ENCODE results near the gene PLIN4. TPM values are rescaled to one million over a fixed set of nuclear protein-coding genes. Genes with fewer than 3 reads are reported as not detected.

The PLIN4 gene
- total RNA-seq, 1 experiment from 2014 or later: 2.3 TPM

GRCh38 chr19:4524808-4525562 is 6.7 kb upstream of the PLIN4 start:
- POLR2A ChIA-PET: interaction anchor here (1.0 kb wide), 1 partner anchor 10 kb away, joined by 8 read pairs; the partner anchor contains the start of gene PLIN5
- CTCF ChIA-PET: interaction anchor here (0.6 to 4.9 kb wide), 18 partner anchors 7 to 266 kb away, joined by 3 to 76 read pairs (median 4); partner anchors contain the start of genes FEM1A, LRG1, PLIN5 and UBXN6
- intact Hi-C loops (cut with micrococcal nuclease): loop anchor here (10.0 kb wide), 1 partner anchor 260 kb away; no protein-coding TSS in a partner anchor

More at GRCh38 chr19:4524808-4525562, 6.7 kb upstream of the PLIN4 start:
- no peak overlapping the region for H2AFZ ChIP-seq (ENCODE audit: low read depth, low read length, poor library complexity, severe bottlenecking)
- no TSS peak for BruUV-seq (replicated peaks)
- no peaks in the 10 kb centered on the region for H3K9me3 ChIP-seq (ENCODE audit: control insufficient read depth in 1 of 2, insufficient read depth in 1 of 2, low read depth in 1 of 2, low read length in 2 of 2)
- peak; percentile 8 for DNase-seq (ENCODE audit: low read depth, low spot score)
- RAD21 ChIA-PET (ENCODE audit: low non-redundant PET in 1 of 2, low total read pairs in 2 of 2, uncharacterized antibody in 2 of 2, unreplicated experiment in 2 of 2): interaction anchor here (0.8 to 1.1 kb wide), 2 partner anchors 258 kb away, joined by 3 to 4 read pairs; no protein-coding TSS in a partner anchor
- no peaks in the 10 kb centered on the region for H4K20me1 ChIP-seq (ENCODE audit: insufficient read depth)
- peaks cover 0 to 7% of the 10 kb centered on the region in 2 experiments; a peak in 1 of 4 replicates for H3K4me1 ChIP-seq (ENCODE audit: control insufficient read depth in 1 of 2, insufficient read depth in 2 of 2, low read length in 2 of 2)
- no peak overlapping the region for H3K4me3 ChIP-seq (replicated peaks in 1 of 2; ENCODE audit: low read depth in 1 of 2, low read length in 2 of 2)
- H3K9ac ChIP-seq (ENCODE audit: low read length): no peak overlapping the region
- no peaks in the 10 kb centered on the region for H3K9me2 ChIP-seq (ENCODE audit: insufficient read depth)
- H3K79me2 ChIP-seq (ENCODE audit: insufficient read depth, low read length): no peaks in the 10 kb centered on the region
- no peak overlapping the region for H3K4me2 ChIP-seq (ENCODE audit: low read length)
- H3K36me3 ChIP-seq (ENCODE audit: control insufficient read depth in 1 of 2, insufficient read depth in 2 of 2, low read length in 2 of 2): no peaks in the 10 kb centered on the region
- H3K27me3 ChIP-seq (ENCODE audit: insufficient read depth, low read length): no peaks in the 10 kb centered on the region
- no peak overlapping the region for H3K27ac ChIP-seq (ENCODE audit: low read depth, low read length)
- peak; percentile 26 for TF ChIP-seq YY1 (IDR thresholded peaks at IDR 0.05; ENCODE audit: extremely low read depth, insufficient replicate concordance, low read depth, low read length)
- TF ChIP-seq, protein P1, sequence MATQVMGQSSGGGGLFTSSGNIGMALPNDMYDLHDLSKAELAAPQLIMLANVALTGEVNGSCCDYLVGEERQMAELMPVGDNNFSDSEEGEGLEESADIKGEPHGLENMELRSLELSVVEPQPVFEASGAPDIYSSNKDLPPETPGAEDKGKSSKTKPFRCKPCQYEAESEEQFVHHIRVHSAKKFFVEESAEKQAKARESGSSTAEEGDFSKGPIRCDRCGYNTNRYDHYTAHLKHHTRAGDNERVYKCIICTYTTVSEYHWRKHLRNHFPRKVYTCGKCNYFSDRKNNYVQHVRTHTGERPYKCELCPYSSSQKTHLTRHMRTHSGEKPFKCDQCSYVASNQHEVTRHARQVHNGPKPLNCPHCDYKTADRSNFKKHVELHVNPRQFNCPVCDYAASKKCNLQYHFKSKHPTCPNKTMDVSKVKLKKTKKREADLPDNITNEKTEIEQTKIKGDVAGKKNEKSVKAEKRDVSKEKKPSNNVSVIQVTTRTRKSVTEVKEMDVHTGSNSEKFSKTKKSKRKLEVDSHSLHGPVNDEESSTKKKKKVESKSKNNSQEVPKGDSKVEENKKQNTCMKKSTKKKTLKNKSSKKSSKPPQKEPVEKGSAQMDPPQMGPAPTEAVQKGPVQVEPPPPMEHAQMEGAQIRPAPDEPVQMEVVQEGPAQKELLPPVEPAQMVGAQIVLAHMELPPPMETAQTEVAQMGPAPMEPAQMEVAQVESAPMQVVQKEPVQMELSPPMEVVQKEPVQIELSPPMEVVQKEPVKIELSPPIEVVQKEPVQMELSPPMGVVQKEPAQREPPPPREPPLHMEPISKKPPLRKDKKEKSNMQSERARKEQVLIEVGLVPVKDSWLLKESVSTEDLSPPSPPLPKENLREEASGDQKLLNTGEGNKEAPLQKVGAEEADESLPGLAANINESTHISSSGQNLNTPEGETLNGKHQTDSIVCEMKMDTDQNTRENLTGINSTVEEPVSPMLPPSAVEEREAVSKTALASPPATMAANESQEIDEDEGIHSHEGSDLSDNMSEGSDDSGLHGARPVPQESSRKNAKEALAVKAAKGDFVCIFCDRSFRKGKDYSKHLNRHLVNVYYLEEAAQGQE (IDR thresholded peaks at IDR 0.05; ENCODE audit: low read depth): no peak
- TF ChIP-seq, protein P2, sequence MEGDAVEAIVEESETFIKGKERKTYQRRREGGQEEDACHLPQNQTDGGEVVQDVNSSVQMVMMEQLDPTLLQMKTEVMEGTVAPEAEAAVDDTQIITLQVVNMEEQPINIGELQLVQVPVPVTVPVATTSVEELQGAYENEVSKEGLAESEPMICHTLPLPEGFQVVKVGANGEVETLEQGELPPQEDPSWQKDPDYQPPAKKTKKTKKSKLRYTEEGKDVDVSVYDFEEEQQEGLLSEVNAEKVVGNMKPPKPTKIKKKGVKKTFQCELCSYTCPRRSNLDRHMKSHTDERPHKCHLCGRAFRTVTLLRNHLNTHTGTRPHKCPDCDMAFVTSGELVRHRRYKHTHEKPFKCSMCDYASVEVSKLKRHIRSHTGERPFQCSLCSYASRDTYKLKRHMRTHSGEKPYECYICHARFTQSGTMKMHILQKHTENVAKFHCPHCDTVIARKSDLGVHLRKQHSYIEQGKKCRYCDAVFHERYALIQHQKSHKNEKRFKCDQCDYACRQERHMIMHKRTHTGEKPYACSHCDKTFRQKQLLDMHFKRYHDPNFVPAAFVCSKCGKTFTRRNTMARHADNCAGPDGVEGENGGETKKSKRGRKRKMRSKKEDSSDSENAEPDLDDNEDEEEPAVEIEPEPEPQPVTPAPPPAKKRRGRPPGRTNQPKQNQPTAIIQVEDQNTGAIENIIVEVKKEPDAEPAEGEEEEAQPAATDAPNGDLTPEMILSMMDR (IDR thresholded peaks at IDR 0.05 in 2 of 3, conservative IDR thresholded peaks at IDR 0.05 in 1 of 3; ENCODE audit: borderline replicate concordance in 1 of 3, insufficient read depth in 1 of 3, low read depth in 2 of 3, low read length in 2 of 3): peak; percentile 48 to 96 (median 83); a peak in 5 of 6 replicates
- TF ChIP-seq, protein P3, sequence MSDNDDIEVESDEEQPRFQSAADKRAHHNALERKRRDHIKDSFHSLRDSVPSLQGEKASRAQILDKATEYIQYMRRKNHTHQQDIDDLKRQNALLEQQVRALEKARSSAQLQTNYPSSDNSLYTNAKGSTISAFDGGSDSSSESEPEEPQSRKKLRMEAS (IDR thresholded peaks at IDR 0.05): no peak
- TF ChIP-seq RAD21 (IDR thresholded peaks at IDR 0.05; ENCODE audit: low read depth): peak; percentile 50
- peak; percentile 88 for ATAC-seq
